SK-N-SH treated with all-trans-retinoic acid at 6 μM for 48 hours (cell line): ENCODE measurements around the gene CREB3.

ENCODE experiments used
- CREB5 ChIP-seq: fragments of 250-450 bp; sonication (Bioruptor Pico); IDR thresholded peaks from 2 replicates; pipeline ENCODE4 v1.5.1; 2020; ENCODE audit warnings: low read depth, mild to moderate bottlenecking, moderate library complexity
- CSDC2 ChIP-seq: fragments of 250-450 bp; sonication (Bioruptor Pico); IDR thresholded peaks from 2 replicates; pipeline ENCODE4 v1.5.0; 2020; ENCODE audit warnings: mild to moderate bottlenecking, moderate library complexity
- ESRRG ChIP-seq: fragments of 250-450 bp; sonication (Bioruptor Pico); IDR thresholded peaks from 2 replicates; pipeline ENCODE4 v1.6.1; 2021; ENCODE audit warnings: mild to moderate bottlenecking
- ISL1 ChIP-seq: fragments of 250-450 bp; sonication (Bioruptor Pico); IDR thresholded peaks from 2 replicates; pipeline ENCODE4 v2.1.2; 2022; ENCODE audit warnings: mild to moderate bottlenecking, moderate library complexity
- OSR1 ChIP-seq: fragments of 250-450 bp; sonication (Bioruptor Pico); IDR thresholded peaks from 2 replicates; pipeline ENCODE4 v1.8.0; 2022; ENCODE audit warnings: moderate library complexity, mild to moderate bottlenecking, inconsistent platforms
- PATZ1 ChIP-seq: fragments of 250-450 bp; sonication (Bioruptor Pico); IDR thresholded peaks from 2 replicates; pipeline ENCODE4 v1.8.0; 2020; ENCODE audit warnings: mild to moderate bottlenecking, moderate library complexity, borderline replicate concordance
- TCF4 ChIP-seq: fragments of 250-450 bp; sonication (Bioruptor Pico); IDR thresholded peaks from 2 replicates; pipeline ENCODE4 v1.8.0; 2021; ENCODE audit warnings: mild to moderate bottlenecking, moderate library complexity, borderline replicate concordance
- TOX ChIP-seq: fragments of 250-450 bp; sonication (Bioruptor Pico); IDR thresholded peaks from 2 replicates; pipeline ENCODE4 v1.8.0; 2021; ENCODE audit warnings: mild to moderate bottlenecking, moderate library complexity, borderline replicate concordance
- TSHZ2 ChIP-seq: fragments of 250-450 bp; sonication (Bioruptor Pico); IDR thresholded peaks from 2 replicates; pipeline ENCODE4 v1.5.0; 2020; ENCODE audit warnings: mild to moderate bottlenecking, moderate library complexity

GRCh38 chr9:35703906-35704672, 28.4 kb upstream of the CREB3 start:
- no peak for TF ChIP-seq TCF4
- TF ChIP-seq ISL1 = no peak
- no peak for TF ChIP-seq CSDC2 (CRISPR knock-in tag)
- no peak for TF ChIP-seq TSHZ2 (CRISPR knock-in tag)
- no peak for TF ChIP-seq PATZ1 (CRISPR knock-in tag)
- TF ChIP-seq TOX (CRISPR knock-in tag) = no peak
- TF ChIP-seq OSR1 (CRISPR knock-in tag) = no peak
- TF ChIP-seq ESRRG (CRISPR knock-in tag) = no peak
- no peak for TF ChIP-seq CREB5 (CRISPR knock-in tag)
